Left kidney (tissue), 8 donors: Measurements from ENCODE around the gene BLMH. TPM values are rescaled to one million over a fixed set of nuclear protein-coding genes. Genes with fewer than 3 reads are reported as not detected.

Experiments
- DNase-seq: peaks from one replicate; pipeline ENCODE4 v3.0.0-alpha.2; 2013
- long read RNA-seq, 8 donors: transcript quantifications; one replicate each; lab custom pipeline, GENCODE V29; 2026
- polyA plus RNA-seq: library from polyadenylated mRNA; unstranded; fragments of 120-200 nt; gene quantifications from one replicate; pipeline ENCODE4 v1.2.1, GENCODE V29; 2013; ENCODE audit not compliant: insufficient read length

BLMH gene
- polyA plus RNA-seq, result 100 TPM
- long read RNA-seq, donor 1, transcript BLMH-206 (1 exons, 2,079 nt), result major isoform, 39 of 79 reads
- long read RNA-seq, donor 1, transcript BLMH-201 (12 exons, 2,365 nt), result minor isoform, 26 of 79 reads
- long read RNA-seq, donor 1, partial matches to known transcripts, result 10 of 79 reads
- long read RNA-seq, donor 1, other reads (novel, unspliced or antisense), result 0 of 79 reads
- long read RNA-seq, donor 2, transcript BLMH-206 (1 exons, 2,079 nt), result major isoform, 42 of 62 reads
- long read RNA-seq, donor 2, transcript BLMH-201 (12 exons, 2,365 nt), result minor isoform, 13 of 62 reads
- long read RNA-seq, donor 2, partial matches to known transcripts, result 6 of 62 reads
- long read RNA-seq, donor 2, other reads (novel, unspliced or antisense), result 0 of 62 reads
- long read RNA-seq, donor 3, transcript BLMH-201 (12 exons, 2,365 nt), result minor isoform, 11 of 53 reads
- long read RNA-seq, donor 3, transcript BLMH-206 (1 exons, 2,079 nt), result major isoform, 34 of 53 reads
- long read RNA-seq, donor 3, partial matches to known transcripts, result 6 of 53 reads
- long read RNA-seq, donor 3, other reads (novel, unspliced or antisense), result 0 of 53 reads
- long read RNA-seq, donor 4, transcript BLMH-206 (1 exons, 2,079 nt), result major isoform, 16 of 17 reads
- long read RNA-seq, donor 4, partial matches to known transcripts, result 0 of 17 reads
- long read RNA-seq, donor 4, other reads (novel, unspliced or antisense), result 0 of 17 reads
- long read RNA-seq, donor 5, transcript BLMH-201 (12 exons, 2,365 nt), result minor isoform, 30 of 68 reads
- long read RNA-seq, donor 5, transcript BLMH-206 (1 exons, 2,079 nt), result major isoform, 37 of 68 reads
- long read RNA-seq, donor 5, partial matches to known transcripts, result 0 of 68 reads
- long read RNA-seq, donor 5, other reads (novel, unspliced or antisense), result 0 of 68 reads
- long read RNA-seq, donor 6, transcript BLMH-206 (1 exons, 2,079 nt), result major isoform, 56 of 76 reads
- long read RNA-seq, donor 6, transcript BLMH-201 (12 exons, 2,365 nt), result minor isoform, 18 of 76 reads
- long read RNA-seq, donor 6, partial matches to known transcripts, result 0 of 76 reads
- long read RNA-seq, donor 6, other reads (novel, unspliced or antisense), result 0 of 76 reads
- long read RNA-seq, donor 7, transcript BLMH-201 (12 exons, 2,365 nt), result minor isoform, 23 of 71 reads
- long read RNA-seq, donor 7, transcript BLMH-206 (1 exons, 2,079 nt), result major isoform, 45 of 71 reads
- long read RNA-seq, donor 7, partial matches to known transcripts, result 0 of 71 reads
- long read RNA-seq, donor 7, other reads (novel, unspliced or antisense), result 0 of 71 reads
- long read RNA-seq, donor 8, transcript BLMH-206 (1 exons, 2,079 nt), result major isoform, 14 of 23 reads
- long read RNA-seq, donor 8, transcript BLMH-201 (12 exons, 2,365 nt), result minor isoform, 9 of 23 reads
- long read RNA-seq, donor 8, partial matches to known transcripts, result 0 of 23 reads
- long read RNA-seq, donor 8, other reads (novel, unspliced or antisense), result 0 of 23 reads

GRCh38 chr17:30291543-30292285 lies at the start of gene BLMH:
TSS of gene BLMH (minus strand) at chr17:30291944. CDS start at chr17:30291819, 125 bp downstream.
- peak; percentile 81 for DNase-seq

- no peak for DNase-seq
These were observed 49.1 kb upstream of the BLMH start for GRCh38 chr17:30340801-30341356.

- no peak for DNase-seq
These were observed 47.3 kb upstream of the BLMH start for GRCh38 chr17:30339086-30339485.

GRCh38 chr17:30337393-30337999 lies 45.8 kb upstream of the BLMH start:
- no peak for DNase-seq

GRCh38 chr17:30336369-30337171 lies 44.8 kb upstream of the BLMH start:
- DNase-seq, result peak; percentile 34

- DNase-seq, result no peak
These were observed 42.7 kb upstream of the BLMH start for GRCh38 chr17:30334421-30334820.

- DNase-seq, result no peak
These were observed 42.0 kb upstream of the BLMH start, which contains the start of gene TMIGD1 for GRCh38 chr17:30333503-30334360. TSS of gene TMIGD1 (minus strand) at chr17:30334057. CDS start at chr17:30332133, 1,924 bp downstream.

- DNase-seq, result no peak
These were observed 40.4 kb upstream of the BLMH start for GRCh38 chr17:30332057-30332542.

GRCh38 chr17:30326809-30327208 lies 35.1 kb upstream of the BLMH start:
- DNase-seq, result no peak

- no peak for DNase-seq
These were observed 33.0 kb upstream of the BLMH start for GRCh38 chr17:30324723-30325122.

GRCh38 chr17:30323895-30324319 lies 32.2 kb upstream of the BLMH start:
- no peak for DNase-seq

- DNase-seq, result peak; percentile 45
These were observed 31.6 kb upstream of the BLMH start for GRCh38 chr17:30323262-30323894.

GRCh38 chr17:30321314-30321713 lies 29.6 kb upstream of the BLMH start:
- DNase-seq, result no peak

GRCh38 chr17:30318155-30318554 lies 26.4 kb upstream of the BLMH start:
- DNase-seq, result no peak

GRCh38 chr17:30316736-30317135 lies 25.0 kb upstream of the BLMH start:
- DNase-seq, result no peak

GRCh38 chr17:30315106-30315505 lies 23.4 kb upstream of the BLMH start:
- DNase-seq, result no peak

GRCh38 chr17:30314474-30314873 lies 22.7 kb upstream of the BLMH start:
- no peak for DNase-seq
